Brain microvascular endothelial cell (primary cell): ENCODE measurements around the gene SH3PXD2B.

Experiments
- DNase-seq: peaks from one replicate; pipeline ENCODE4 v3.0.0-alpha.2; 2020
- H3K27ac ChIP-seq: fragments of 250-450 bp; sonication (Bioruptor Pico); 2 replicates; pipeline ENCODE4 v1.5.1; 2020; ENCODE audit warnings: mild to moderate bottlenecking, moderate library complexity
- H3K27me3 ChIP-seq: fragments of 250-450 bp; sonication (Bioruptor Pico); replicated peaks from 2 replicates; pipeline ENCODE4 v1.5.1; 2020; ENCODE audit warnings: mild to moderate bottlenecking
- H3K36me3 ChIP-seq: fragments of 250-450 bp; sonication (Bioruptor Pico); replicated peaks from 2 replicates; pipeline ENCODE4 v1.5.1; 2020; ENCODE audit warnings: mild to moderate bottlenecking
- H3K4me3 ChIP-seq: 2 replicates; pipeline ENCODE4 v1.5.1; 2011; ENCODE audit warnings: low read depth, mild to moderate bottlenecking, control low read depth, low read length, moderate library complexity
- in situ Hi-C: cut with HindIII; loops from 2 replicates; pipeline ENCODE4 v1.10.0; 2017; ENCODE audit warnings: low sequenced_read_pairs, low pct_ligation_motif_present
- TF ChIP-seq, protein P1 (sequence below): IDR thresholded peaks from 2 replicates; pipeline ENCODE4 v1.5.1; 2011; ENCODE audit warnings: low read depth, mild to moderate bottlenecking, moderate library complexity, low read length, control low read depth, inconsistent platforms; ENCODE audit errors: missing control alignments

The SH3PXD2B gene

DNA sequence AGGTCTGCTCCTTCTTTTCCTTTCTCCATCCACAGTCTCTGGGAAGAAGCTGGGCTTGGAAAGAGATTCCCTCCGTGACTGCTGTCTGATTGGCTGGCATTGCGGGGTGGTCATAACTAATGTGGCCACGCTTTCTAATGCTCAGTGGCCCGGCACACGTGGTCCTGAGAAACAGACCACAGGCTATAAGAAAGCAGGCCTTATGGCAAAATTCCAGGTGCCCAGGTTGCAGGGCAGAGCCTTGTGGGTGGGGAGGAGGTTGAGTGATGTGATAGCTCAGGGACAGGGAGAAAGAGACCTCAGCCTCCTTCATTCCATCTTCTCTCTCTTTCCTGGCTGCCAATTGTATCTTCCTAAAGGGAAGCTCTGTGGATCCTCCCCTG is 5.4 kb upstream of the SH3PXD2B start:
- no peak for DNase-seq
- TF ChIP-seq, protein P1, sequence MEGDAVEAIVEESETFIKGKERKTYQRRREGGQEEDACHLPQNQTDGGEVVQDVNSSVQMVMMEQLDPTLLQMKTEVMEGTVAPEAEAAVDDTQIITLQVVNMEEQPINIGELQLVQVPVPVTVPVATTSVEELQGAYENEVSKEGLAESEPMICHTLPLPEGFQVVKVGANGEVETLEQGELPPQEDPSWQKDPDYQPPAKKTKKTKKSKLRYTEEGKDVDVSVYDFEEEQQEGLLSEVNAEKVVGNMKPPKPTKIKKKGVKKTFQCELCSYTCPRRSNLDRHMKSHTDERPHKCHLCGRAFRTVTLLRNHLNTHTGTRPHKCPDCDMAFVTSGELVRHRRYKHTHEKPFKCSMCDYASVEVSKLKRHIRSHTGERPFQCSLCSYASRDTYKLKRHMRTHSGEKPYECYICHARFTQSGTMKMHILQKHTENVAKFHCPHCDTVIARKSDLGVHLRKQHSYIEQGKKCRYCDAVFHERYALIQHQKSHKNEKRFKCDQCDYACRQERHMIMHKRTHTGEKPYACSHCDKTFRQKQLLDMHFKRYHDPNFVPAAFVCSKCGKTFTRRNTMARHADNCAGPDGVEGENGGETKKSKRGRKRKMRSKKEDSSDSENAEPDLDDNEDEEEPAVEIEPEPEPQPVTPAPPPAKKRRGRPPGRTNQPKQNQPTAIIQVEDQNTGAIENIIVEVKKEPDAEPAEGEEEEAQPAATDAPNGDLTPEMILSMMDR = no peak
- Histone ChIP-seq H3K27ac (no peak overlapping the region), H3K27me3 (no peaks in the 10 kb centered on the region), H3K36me3 (no peaks in the 10 kb centered on the region), H3K4me3 (no peak overlapping the region)
- in situ Hi-C loops = no loop called here

DNA sequence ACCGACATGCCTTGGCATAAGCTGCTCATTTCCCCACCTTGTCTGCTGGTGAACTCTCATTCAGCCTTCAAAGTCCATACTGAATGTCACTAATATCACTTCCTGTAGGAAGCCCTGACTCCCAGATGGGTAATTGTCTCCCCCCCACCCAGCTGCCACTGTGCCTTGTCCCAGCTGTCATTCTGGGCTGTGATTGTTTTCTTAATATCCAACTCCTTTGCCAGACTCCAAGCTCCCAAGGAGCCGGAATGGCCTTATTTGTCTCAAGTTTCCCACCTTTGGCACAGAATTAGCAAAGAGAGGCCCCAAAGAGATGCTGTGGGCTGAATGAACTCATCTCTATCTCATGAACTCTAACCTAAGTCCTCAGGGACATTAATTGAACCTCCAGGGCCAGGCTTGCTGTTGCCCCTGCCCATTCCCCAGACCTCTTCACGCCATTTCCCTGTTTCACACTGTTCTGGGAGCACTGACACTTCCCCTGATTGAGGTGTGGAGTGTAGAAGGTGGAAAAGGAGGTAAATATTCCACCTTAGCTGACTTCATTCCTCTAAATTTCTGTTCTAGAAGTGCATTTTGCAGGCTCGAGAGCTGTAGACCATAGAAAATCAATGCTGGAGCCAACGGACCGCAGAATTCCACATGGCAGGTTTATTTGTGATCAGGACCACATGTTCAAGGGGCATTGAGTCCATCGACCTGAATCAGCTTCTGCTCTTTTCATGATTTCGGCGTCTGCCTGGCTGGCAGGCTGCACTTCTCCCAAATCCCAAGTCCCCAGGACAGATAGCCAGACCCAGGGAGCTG is 4.9 kb upstream of the SH3PXD2B start:
- in situ Hi-C loops = no loop called here
- no peak overlapping the region for H3K27ac ChIP-seq
- TF ChIP-seq, protein P1 = no peak
- no peaks in the 10 kb centered on the region for H3K36me3 ChIP-seq
- DNase-seq = no peak
- no peak overlapping the region for H3K4me3 ChIP-seq
- no peaks in the 10 kb centered on the region for H3K27me3 ChIP-seq

DNA sequence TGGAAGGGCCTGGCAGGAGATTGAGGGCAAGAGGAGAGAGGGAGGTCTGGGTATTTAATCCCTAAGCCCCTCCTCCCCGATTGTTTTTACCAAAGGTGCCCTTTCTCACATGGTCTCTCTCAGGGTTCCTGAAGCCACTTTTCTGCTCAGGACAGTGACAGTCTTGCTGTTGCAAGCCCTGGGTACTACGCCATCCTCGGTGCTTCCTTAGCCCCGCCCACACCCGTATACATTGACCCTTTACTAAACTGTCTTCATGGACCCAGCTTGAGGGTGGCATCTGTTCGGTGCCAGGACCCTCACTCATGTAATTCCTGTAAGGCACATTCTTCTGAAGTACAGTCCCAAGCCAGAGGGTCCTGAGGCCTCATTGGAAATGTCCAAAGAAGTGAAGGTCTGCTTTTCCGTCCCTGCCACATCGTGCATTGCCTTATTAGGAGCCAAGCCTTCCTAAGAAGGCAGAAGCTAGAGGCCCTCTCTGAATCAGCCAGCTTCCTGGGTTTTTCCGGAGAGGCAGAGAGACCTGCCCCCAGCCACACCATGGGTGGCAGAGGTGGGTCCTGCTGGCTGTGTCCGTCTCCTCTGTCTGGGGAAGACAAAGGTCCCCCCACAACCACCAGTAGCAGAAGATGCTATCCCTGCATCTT is 1.9 kb upstream of the SH3PXD2B start:
- TF ChIP-seq, protein P1 = no peak
- in situ Hi-C loops = no loop called here
- Histone ChIP-seq H3K36me3 (no peaks in the 10 kb centered on the region), H3K27me3 (no peaks in the 10 kb centered on the region), H3K27ac (no peak overlapping the region), H3K4me3 (no peak overlapping the region)
- no peak for DNase-seq

DNA sequence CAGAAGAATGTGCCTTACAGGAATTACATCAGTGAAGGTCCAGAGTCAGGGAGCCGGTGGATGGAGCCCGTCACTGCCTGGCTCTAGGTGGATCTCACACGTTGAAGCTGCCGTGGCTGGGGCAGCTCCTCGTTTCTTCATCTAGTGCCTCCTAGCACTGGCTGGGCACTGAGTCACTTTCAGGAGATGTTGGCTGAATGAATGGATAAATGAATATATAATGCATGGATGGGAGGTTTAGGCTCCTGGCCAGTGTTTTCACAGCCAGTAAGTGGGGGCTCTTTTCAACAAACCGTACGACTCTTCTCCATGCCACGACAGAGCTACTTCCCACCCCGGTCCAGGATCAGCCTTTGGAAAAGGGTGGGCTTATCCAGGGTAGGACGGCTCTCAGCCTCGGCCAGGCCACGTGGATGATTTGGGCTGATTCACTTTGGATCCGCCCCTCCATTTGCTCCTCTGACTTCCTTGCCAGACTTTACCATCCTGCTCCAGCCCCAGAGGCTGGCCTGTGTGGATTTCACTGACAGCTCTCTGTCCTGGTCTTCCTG is 1.3 kb upstream of the SH3PXD2B start:
- TF ChIP-seq, protein P1 = no peak
- H3K36me3 ChIP-seq = no peaks in the 10 kb centered on the region
- no peak overlapping the region for H3K27ac ChIP-seq
- peak; percentile 33 for DNase-seq
- in situ Hi-C loops = no loop called here
- H3K27me3 ChIP-seq = no peaks in the 10 kb centered on the region
- no peak overlapping the region for H3K4me3 ChIP-seq

DNA sequence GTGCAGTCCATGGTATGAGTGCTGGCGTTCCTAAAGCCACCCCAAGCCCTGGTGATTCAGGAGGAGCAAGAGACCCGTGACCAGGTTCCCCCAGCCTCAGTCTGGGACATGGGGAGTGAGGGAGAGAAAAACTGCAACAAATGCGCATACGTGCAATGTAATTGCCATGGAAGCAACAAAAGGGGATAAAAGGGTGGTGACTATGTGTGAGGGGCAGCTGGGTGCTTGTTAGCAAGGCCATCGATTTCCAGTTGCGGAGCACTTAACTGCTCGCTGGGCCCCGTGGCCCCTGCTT is 709 bp upstream of the SH3PXD2B start:
- H3K27ac ChIP-seq = no peak overlapping the region
- TF ChIP-seq, protein P1 = no peak

More for the DNA sequence above, 709 bp upstream of the SH3PXD2B start:
- H3K4me3 ChIP-seq = peak overlapping the region; percentile 54
- no peak for DNase-seq
- in situ Hi-C loops = no loop called here
- H3K27me3 ChIP-seq = no peaks in the 10 kb centered on the region
- no peaks in the 10 kb centered on the region for H3K36me3 ChIP-seq
